HG02973 (cell line): ENCODE measurements around the gene FNBP1.

Experiments used
- ATAC-seq: cut with Tn5 transposase; IDR thresholded peaks from one replicate; pipeline ENCODE4 v1.9.1; 2021; ENCODE audit warnings: moderate library complexity; ENCODE audit not compliant: unreplicated experiment

Gene FNBP1

GRCh38 chr9:130049431-130050210 is 6.6 kb upstream of the FNBP1 start:
- ATAC-seq: no peak

GRCh38 chr9:130045725-130046450 is 2.9 kb upstream of the FNBP1 start:
- no peak for ATAC-seq

GRCh38 chr9:130043654-130044623 is 950 bp upstream of the FNBP1 start:
- no peak for ATAC-seq

GRCh38 chr9:130042406-130042884 is 544 bp downstream of the FNBP1 start:
- ATAC-seq: no peak

- ATAC-seq: no peak
These were observed 1.2 kb downstream of the FNBP1 start for GRCh38 chr9:130041648-130042405.

GRCh38 chr9:130040984-130041647 is 1.9 kb downstream of the FNBP1 start:
- ATAC-seq: no peak

- no peak for ATAC-seq
These were observed 3.4 kb downstream of the FNBP1 start for GRCh38 chr9:130039528-130040147.

- ATAC-seq: no peak
These were observed 6.9 kb downstream of the FNBP1 start for GRCh38 chr9:130036099-130036498.

- ATAC-seq: no peak
These were observed 8.4 kb downstream of the FNBP1 start for GRCh38 chr9:130034570-130034969.

GRCh38 chr9:130030651-130031127 is 12.3 kb downstream of the FNBP1 start:
- no peak for ATAC-seq

GRCh38 chr9:130029223-130029973 is 13.6 kb downstream of the FNBP1 start:
- ATAC-seq: no peak

- ATAC-seq: no peak
These were observed 14.3 kb downstream of the FNBP1 start for GRCh38 chr9:130028493-130029222.

- ATAC-seq: no peak
These were observed 15.2 kb downstream of the FNBP1 start for GRCh38 chr9:130027533-130028365.

GRCh38 chr9:130026583-130027340 is 16.2 kb downstream of the FNBP1 start:
- ATAC-seq: no peak

GRCh38 chr9:130024597-130024994 is 18.4 kb downstream of the FNBP1 start:
- no peak for ATAC-seq

GRCh38 chr9:130023994-130024596 is 18.9 kb downstream of the FNBP1 start:
- no peak for ATAC-seq
